Small intestine (tissue), 7 donors: ENCODE measurements around the gene TBC1D16. TPM values are rescaled to one million over a fixed set of nuclear protein-coding genes. Genes with fewer than 3 reads are reported as not detected.
A peak's percentile ranks its signal among the peaks of the same experiment; 100 is the strongest.

Experiments
- DNase-seq, 2 donors: peaks; one replicate each; pipeline versions ENCODE4 v3.0.0 to v3.0.0-alpha.2; 2013
- FAIRE-seq: peaks from 2 replicates; lab custom pipeline; 2012; peaks lifted over from hg19 to GRCh38; lab: Jason Lieb, UNC
- H3K27ac ChIP-seq, 3 donors: one replicate each; pipeline ENCODE4 v1.5.1; 2013; ENCODE audit warnings: low read length in 2 of 3, mild to moderate bottlenecking in 2 of 3, control low read depth in 1 of 3, inconsistent platforms in 1 of 3, low read depth in 1 of 3, moderate library complexity in 1 of 3
- H3K27me3 ChIP-seq, 3 donors: one replicate each; pipeline ENCODE4 v1.6.1; 2013; ENCODE audit warnings: low read length in 3 of 3, inconsistent platforms in 1 of 3; ENCODE audit not compliant: control insufficient read depth in 3 of 3, insufficient read depth in 3 of 3
- H3K36me3 ChIP-seq, 3 donors: one replicate each; pipeline ENCODE4 v1.6.1; 2013; ENCODE audit warnings: low read length in 3 of 3, inconsistent platforms in 1 of 3, low read depth in 1 of 3, mild to moderate bottlenecking in 1 of 3, moderate library complexity in 1 of 3; ENCODE audit not compliant: control insufficient read depth in 3 of 3, insufficient read depth in 2 of 3
- H3K4me1 ChIP-seq, 3 donors: one replicate each; pipeline ENCODE4 v1.6.1; 2013; ENCODE audit warnings: low read length in 2 of 3, inconsistent platforms in 1 of 3, low read depth in 1 of 3, mild to moderate bottlenecking in 1 of 3, moderate library complexity in 1 of 3; ENCODE audit not compliant: control insufficient read depth in 3 of 3, insufficient read depth in 2 of 3
- H3K4me3 ChIP-seq, 3 donors: one replicate each; pipeline ENCODE4 v1.5.1; 2013; ENCODE audit warnings: low read length in 3 of 3, control low read depth in 1 of 3, inconsistent platforms in 1 of 3, low read depth in 1 of 3, mild to moderate bottlenecking in 1 of 3, moderate library complexity in 1 of 3
- H3K9me3 ChIP-seq, 2 donors: one replicate each; pipeline ENCODE4 v1.6.1; 2013; ENCODE audit warnings: low read depth in 1 of 2, low read length in 1 of 2; ENCODE audit not compliant: control insufficient read depth in 2 of 2, insufficient read depth in 1 of 2
- WGBS, 3 donors: extraction: QIAGEN DNeasy Blood & Tissue Kit; methylation state at CpG; one replicate each; pipeline ENCODE4 v1.1.7; 2013; 5-methylcytosine and 5-hydroxymethylcytosine counted together
- polyA plus RNA-seq, 4 donors: library from polyadenylated mRNA; stranded (reverse) in 3 of 4; unstranded in 1 of 4; fragments of 200-250 nt in 3 of 4; fragments of 120-200 nt in 1 of 4; gene quantifications; one replicate each; pipeline versions ENCODE4 v1.2.1 to v1.2.3, GENCODE V29; 2013
- donor health status: healthy with polysubstance abuse.
- donor health status: control.
- donor health status: control.
- donor health status: Bipolar disorder and iron deficiency.
- donor health status: healthy.

Gene TBC1D16
- polyA plus RNA-seq, 4 donors: 1.6 to 30.6 (median 15.2) TPM

DNA sequence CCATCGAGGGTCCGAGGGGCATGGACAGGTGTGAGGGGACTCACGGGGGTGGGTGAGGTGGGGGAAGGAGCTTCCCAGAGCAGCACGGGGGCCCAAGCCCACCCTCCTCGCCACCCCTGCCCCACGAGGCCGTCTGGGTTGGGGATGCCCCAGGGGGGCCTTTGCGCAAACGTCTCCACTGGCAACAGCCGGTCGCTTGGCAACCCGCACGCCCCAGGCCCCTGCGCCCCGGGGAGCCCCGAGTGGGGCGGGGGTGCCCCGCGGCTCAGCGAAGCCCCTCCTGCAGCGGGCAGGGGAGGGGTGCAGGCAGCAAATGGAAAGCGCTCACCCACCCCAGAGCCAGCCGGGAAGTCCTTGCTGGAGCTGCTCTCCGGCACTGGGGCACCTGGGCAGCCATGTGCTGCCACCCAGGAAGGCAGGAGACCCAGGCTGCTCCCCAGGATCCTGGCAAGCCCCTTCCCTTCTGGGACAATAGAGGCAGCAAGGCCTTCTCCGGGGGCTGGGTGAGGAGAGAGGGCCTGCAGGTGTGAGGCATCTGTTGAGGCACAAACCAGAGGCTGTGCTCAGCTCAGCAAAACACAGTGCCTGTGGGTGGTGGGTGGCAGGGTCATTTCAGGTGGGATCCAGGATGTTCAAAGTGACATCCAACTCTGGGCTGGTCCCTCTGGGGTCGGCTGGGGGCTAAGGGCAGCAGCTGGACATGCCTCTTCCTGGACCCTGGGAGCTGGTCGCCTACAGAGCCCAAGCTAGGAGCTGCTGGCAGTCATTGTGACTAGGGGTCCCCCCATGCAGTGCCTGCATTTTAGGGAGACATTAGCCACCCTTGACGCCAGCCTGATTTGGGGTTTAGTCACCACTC is 115.6 kb downstream of the TBC1D16 start:
- Histone ChIP-seq H3K9me3 (no peaks in the 10 kb centered on the region), H3K36me3 (peaks cover 0 to 4% (median 0%) of the 10 kb centered on the region in 3 donors), H3K4me1 (peaks cover 3 to 59% (median 8%) of the 10 kb centered on the region in 3 donors), H3K4me3 (peak overlapping the region in 1 of 3 donors; percentile 58), H3K27ac (peak overlapping the region in 2 of 3 donors; percentile 87 to 90), H3K27me3 (no peaks in the 10 kb centered on the region)
- no peak for FAIRE-seq
- no peak for DNase-seq
- 20 to 45% (median 31%) methylated on average over 26 to 28 of the region's 28 CpGs for WGBS, 3 donors

- WGBS, 3 donors: 7 to 47% (median 36%) methylated on average over 16 to 17 of the region's 17 CpGs
- Histone ChIP-seq H3K27me3 (no peaks in the 10 kb centered on the region), H3K36me3 (peaks cover 0 to 4% (median 0%) of the 10 kb centered on the region in 3 donors), H3K27ac (peak overlapping the region in 2 of 3 donors; percentile 87 to 90), H3K4me3 (peak overlapping the region in 1 of 3 donors; percentile 58), H3K9me3 (no peaks in the 10 kb centered on the region), H3K4me1 (peaks cover 0 to 52% (median 8%) of the 10 kb centered on the region in 3 donors)
- no peak for FAIRE-seq
- peak in 1 of 2 donors; percentile 96 for DNase-seq
These were observed 116.5 kb downstream of the TBC1D16 start for GRCh38 chr17:79919164-79919585.

GRCh38 chr17:79918581-79919163 is 117.0 kb downstream of the TBC1D16 start:
- H3K4me1 ChIP-seq: peaks cover 0 to 48% (median 8%) of the 10 kb centered on the region in 3 donors
- WGBS, 3 donors: 18 to 45% (median 21%) methylated on average over 9 of the region's 9 CpGs
- FAIRE-seq (no peak), DNase-seq (no peak)
- no peaks in the 10 kb centered on the region for H3K27me3 ChIP-seq
- no peak overlapping the region for H3K4me3 ChIP-seq
- peaks cover 0 to 4% (median 0%) of the 10 kb centered on the region in 3 donors for H3K36me3 ChIP-seq
- H3K9me3 ChIP-seq: no peaks in the 10 kb centered on the region
- H3K27ac ChIP-seq: peak overlapping the region in 2 of 3 donors; percentile 85 to 90

DNA sequence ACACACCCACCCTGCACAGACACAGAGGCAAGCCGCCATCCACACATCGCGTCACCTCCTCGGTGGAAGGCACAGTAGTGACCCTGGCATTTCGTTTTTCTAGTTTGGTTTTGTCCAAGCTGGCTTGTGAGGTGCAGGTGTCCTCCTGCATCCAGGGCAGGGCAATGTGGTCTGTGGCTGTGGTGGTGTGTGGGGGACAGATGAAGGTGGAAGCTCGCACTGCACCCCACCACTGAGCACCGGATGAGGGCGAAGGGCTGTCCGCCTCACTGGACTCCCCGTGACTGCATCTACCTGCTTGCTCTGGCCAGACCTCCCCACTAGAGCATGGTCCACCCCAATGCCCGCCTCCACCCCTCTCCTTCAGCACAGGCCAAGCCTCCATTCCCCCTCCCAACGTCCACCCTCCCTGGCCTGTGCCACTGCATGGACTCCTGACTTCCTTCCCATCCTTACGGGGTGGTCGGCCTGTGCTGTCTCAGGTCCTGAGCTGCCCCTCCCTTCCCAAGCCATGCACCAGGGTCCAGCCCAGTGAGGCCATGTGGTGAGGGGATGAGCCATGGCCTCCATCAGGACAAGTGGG is 117.7 kb downstream of the TBC1D16 start:
- no peak for DNase-seq
- FAIRE-seq: no peak
- H3K27me3 ChIP-seq: no peaks in the 10 kb centered on the region
- WGBS, 3 donors: 84 to 93% (median 89%) methylated on average over 14 of the region's 14 CpGs
- peaks cover 0 to 4% (median 0%) of the 10 kb centered on the region in 3 donors for H3K36me3 ChIP-seq
- H3K4me1 ChIP-seq: peaks cover 0 to 42% (median 8%) of the 10 kb centered on the region in 3 donors
- no peaks in the 10 kb centered on the region for H3K9me3 ChIP-seq
- no peak overlapping the region for H3K4me3 ChIP-seq
- no peak overlapping the region for H3K27ac ChIP-seq

DNA sequence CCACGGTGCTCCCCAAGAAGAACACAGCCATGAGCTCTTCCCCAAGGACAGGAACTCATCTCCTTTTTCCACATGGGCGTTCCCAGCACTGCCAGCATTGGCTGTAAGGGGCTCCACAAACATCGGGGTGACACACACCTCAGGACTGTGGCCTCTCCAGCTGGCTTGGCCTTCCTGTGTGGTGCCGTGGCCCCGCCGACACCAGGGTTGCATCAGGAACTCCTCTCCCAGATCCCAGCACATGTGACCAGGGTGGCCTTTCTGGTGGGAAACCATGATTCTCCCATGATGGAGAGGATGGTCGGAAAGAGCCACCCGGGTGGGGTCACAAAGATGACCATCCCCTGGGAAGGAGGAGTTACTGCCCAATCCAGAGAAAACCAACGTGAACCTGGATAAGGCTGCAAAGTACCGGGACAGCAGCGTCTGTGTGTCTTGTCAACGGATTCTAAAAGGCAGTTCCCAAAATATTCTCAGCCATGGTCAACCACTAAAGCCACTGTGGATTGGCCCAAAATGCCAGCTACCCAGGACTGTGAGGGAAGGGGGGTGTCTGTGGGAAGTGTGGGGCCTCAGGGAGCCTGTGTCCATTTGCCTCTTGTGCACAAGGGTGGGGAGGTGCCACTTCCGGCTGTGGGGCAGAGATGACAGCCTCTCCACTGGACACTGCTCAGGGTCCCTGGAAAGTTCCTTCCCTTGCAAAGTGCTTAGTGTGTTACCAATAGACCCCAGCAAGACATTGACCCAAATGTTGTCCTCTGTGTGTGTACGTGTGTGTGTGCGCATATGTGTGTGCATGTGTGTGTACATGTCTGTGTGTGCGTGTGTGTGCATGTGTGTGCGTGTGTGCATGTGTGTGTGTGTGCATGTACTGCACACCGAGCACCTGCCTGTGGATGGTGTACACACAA is 118.4 kb downstream of the TBC1D16 start:
- no peak for DNase-seq
- no peak for FAIRE-seq

DNA sequence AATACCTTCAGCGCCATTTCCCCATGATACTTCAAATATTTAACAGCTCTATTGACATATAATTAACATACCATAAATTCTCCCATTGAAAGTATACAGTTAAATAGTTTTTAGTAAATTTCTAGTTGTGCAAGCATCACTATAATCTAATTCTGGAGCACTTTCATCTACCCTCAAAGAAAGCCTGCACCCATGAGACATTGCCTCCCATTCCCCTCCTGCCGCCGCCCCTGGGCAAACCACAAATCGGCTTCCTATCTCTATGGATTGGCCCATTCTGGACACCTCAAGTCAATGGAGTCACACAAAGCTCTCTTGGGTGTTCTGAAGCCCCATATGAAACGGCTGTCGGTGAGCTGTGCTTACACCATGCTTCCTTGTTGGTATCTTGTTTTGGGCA is 119.2 kb downstream of the TBC1D16 start:
- Histone ChIP-seq H3K36me3 (peaks cover 0 to 4% (median 0%) of the 10 kb centered on the region in 3 donors), H3K4me1 (peaks cover 0 to 27% (median 7%) of the 10 kb centered on the region in 3 donors), H3K4me3 (no peak overlapping the region), H3K27me3 (no peaks in the 10 kb centered on the region), H3K27ac (peak overlapping the region in 1 of 3 donors; percentile 14), H3K9me3 (no peaks in the 10 kb centered on the region)
- FAIRE-seq (no peak), DNase-seq (no peak)
- 52 to 80% (median 63%) methylated on average over 6 of the region's 6 CpGs for WGBS, 3 donors

More for the DNA sequence above, 118.4 kb downstream of the TBC1D16 start:
- H3K36me3 ChIP-seq: peaks cover 0 to 4% (median 0%) of the 10 kb centered on the region in 3 donors
- 80 to 89% (median 84%) methylated on average over 18 of the region's 18 CpGs for WGBS, 3 donors
- no peaks in the 10 kb centered on the region for H3K9me3 ChIP-seq
- H3K27ac ChIP-seq: no peak overlapping the region
- peaks cover 0 to 35% (median 7%) of the 10 kb centered on the region in 3 donors for H3K4me1 ChIP-seq
- H3K4me3 ChIP-seq: no peak overlapping the region
- H3K27me3 ChIP-seq: no peaks in the 10 kb centered on the region

DNA sequence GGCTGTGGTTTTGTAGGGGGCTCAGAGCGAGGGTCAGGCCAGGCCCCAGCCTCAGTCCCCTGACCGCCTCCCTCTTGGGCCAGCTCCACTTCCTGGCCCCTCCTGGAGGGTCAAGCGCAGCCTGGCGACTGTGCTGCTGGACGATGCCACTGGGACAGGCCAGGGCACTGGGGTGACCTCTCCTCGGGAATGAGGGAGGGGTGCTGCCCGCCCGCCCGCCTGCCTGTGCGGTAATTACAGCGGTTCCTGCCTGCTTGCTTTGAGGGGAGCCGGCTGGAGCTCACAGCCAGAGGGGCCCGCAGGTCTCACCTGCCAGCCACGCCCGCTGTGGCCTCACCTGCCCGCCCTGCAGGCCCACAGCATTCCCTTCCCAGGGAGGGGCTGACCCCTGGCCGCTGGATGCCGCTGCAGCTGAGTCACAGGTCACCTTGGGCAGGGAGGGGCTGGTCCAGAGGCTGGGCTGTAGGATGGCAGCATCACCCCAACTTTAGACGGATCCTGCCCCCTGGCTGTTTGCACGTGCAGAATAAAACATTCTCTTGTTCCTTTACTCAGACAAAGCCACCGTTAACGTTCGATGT is 119.7 kb downstream of the TBC1D16 start:
- Histone ChIP-seq H3K27me3 (no peaks in the 10 kb centered on the region), H3K9me3 (no peaks in the 10 kb centered on the region), H3K36me3 (peaks cover 0 to 4% (median 0%) of the 10 kb centered on the region in 3 donors), H3K4me1 (peaks cover 0 to 24% (median 7%) of the 10 kb centered on the region in 3 donors), H3K27ac (peak overlapping the region in 2 of 3 donors; percentile 48 to 58), H3K4me3 (no peak overlapping the region)
- FAIRE-seq: no peak
- WGBS, 3 donors: 16 to 35% (median 26%) methylated on average over 22 to 23 of the region's 23 CpGs
- DNase-seq: peak; percentile 96
